VCaP (cell line): ENCODE data around the gene BMP7.

Experiments
- H3K27ac ChIP-seq: fragments of 450-650 bp; 2 replicates; pipeline ENCODE4 v1.5.1; 2017
- TF ChIP-seq, protein P1 (sequence below): fragments of 450-650 bp; conservative IDR thresholded peaks from 2 replicates; pipeline ENCODE4 v1.5.1; 2017; ENCODE audit warnings: mild to moderate bottlenecking, moderate library complexity

The BMP7 gene

DNA sequence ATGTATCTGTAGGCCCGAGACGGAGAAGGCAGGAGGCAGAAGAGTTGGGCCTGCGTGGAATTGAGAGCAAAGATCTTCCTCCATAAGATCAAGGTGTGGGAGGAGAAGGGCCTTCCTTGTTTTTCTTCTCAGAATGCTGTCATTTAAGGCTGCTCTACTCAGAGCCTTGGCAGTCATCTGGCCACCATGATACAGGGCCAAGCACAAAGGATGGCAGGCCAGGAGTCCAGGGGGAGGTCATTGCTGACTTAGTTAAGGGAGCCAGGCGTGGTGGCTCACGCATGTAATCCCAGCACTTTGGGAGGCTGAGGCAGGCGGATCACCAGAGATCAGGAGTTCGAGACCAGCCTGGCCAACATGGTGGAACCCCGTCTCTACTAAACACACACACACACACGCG, 137.1 kb downstream of the BMP7 start:
- TF ChIP-seq, protein P1, sequence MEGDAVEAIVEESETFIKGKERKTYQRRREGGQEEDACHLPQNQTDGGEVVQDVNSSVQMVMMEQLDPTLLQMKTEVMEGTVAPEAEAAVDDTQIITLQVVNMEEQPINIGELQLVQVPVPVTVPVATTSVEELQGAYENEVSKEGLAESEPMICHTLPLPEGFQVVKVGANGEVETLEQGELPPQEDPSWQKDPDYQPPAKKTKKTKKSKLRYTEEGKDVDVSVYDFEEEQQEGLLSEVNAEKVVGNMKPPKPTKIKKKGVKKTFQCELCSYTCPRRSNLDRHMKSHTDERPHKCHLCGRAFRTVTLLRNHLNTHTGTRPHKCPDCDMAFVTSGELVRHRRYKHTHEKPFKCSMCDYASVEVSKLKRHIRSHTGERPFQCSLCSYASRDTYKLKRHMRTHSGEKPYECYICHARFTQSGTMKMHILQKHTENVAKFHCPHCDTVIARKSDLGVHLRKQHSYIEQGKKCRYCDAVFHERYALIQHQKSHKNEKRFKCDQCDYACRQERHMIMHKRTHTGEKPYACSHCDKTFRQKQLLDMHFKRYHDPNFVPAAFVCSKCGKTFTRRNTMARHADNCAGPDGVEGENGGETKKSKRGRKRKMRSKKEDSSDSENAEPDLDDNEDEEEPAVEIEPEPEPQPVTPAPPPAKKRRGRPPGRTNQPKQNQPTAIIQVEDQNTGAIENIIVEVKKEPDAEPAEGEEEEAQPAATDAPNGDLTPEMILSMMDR, result no peak

DNA sequence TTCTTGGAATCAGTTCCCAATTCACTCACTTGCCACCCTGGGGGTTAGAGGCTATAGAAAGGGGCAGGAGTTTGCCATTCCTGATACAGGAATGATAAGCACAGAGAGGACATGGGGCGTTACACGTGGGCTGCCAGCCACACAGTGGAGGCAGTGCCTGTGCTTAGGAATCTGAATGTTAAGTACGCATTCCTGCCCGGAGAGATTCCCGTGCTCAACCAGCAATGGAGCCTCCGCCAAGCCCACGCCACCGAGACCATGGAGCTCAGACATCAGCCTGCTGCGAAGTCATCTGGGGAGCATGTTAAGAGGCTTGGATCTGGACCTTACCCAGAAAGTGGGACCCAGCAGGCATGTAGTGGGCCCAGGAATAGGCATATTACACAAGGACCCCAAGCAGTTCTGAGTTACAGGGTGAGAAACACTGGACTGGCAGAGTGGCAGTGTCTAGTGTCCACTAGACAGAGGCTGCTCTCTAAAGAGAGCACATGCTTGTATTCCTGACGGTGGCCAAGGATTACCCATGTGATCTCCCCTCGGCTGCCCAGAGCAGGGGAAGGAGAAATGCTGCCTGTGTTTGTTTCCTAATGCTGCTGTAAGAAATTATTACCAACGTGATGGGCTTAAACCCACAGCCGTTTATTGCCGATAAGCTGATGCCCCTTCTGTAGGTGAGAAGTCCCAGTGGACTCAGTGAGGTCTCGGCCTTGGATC, 138.2 kb downstream of the BMP7 start:
- H3K27ac ChIP-seq, result no peak overlapping the region
- TF ChIP-seq, protein P1, result no peak

More for the DNA sequence above, 137.1 kb downstream of the BMP7 start:
- no peak overlapping the region for H3K27ac ChIP-seq

DNA sequence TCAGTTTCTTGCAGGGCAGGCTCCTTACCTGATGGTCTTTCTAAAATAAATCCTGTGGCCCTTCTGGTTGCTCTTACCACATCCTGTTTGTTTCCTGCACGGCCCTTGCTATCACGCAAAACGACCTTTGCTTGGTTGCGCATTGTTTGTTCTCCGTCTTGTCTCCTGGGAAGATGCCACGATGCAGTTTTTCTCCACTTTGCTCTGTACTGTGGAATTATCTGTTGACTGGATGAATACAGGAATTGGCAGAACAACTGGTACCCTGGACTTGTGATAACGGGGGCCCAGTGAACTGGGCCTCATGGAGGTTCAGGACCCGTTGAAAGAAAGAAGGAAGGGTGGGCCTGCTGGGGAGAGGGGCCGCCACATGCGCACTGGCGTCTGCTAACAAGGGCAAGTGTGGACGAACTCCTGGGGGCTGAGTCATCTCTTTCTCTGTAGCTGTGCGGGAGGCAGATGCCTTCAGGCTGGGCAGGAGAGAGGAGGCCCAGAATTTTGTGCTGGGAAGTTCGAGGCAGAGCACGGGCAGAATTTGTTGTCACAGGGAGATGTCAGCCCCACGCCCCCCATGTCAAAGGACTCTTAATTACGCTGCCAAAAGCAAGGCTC, 139.9 kb downstream of the BMP7 start:
- H3K27ac ChIP-seq, result no peak overlapping the region

DNA sequence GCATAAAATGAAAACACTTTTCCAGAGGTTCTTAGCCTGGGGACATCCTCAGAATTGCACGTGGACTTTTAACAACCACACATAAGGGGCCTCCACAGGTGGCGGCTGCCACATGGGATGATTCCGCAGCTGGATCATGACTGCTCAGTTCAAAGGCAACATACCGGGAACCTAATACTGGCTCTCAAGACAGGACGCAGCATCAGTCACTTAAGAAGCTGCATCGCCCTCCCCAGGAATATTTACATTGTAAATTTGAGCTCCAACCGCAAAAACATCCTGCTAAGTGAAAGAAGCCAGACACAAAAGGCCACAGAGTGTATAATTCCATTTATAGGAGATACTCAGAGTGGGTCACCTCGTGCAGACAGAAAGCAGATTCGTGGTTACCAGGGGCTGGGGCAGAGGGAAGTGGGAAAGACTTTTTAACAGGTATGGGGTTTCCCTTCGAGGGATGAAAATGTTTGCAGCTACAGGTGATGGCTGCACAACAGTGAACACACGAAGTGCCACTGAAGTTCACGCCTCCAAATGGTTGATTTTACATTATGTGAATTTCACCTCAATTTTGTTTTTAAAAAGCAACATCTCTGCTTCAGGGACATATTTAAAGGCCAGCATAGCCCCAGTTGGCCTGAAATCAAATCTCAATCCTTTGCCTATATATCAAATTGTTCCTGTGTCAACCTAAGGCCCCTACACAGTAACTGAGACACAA, 141.5 kb downstream of the BMP7 start:
- H3K27ac ChIP-seq, result no peak overlapping the region
- TF ChIP-seq, protein P1, result no peak

More for the DNA sequence above, 139.9 kb downstream of the BMP7 start:
- TF ChIP-seq, protein P1, result no peak

DNA sequence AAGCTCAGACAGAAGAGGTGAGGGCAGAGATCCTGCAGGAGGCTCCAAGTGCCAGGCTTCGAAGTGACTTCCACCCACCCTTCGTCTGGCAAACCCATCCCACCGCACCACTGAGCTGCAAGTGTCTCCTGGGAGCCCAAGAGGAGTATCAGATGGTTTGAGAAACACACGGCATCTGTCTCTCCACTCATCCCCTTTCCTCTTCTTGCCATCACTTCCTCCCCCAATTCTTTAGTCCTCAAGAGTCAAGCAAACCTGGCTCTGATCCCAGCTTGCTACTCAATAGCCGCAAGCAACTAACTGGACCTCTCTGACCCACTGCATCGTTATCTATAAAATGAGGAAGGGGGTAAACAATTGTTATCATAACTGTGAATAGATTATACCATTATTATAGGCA, 142.1 kb downstream of the BMP7 start:
- no peak overlapping the region for H3K27ac ChIP-seq
- TF ChIP-seq, protein P1, result no peak

DNA sequence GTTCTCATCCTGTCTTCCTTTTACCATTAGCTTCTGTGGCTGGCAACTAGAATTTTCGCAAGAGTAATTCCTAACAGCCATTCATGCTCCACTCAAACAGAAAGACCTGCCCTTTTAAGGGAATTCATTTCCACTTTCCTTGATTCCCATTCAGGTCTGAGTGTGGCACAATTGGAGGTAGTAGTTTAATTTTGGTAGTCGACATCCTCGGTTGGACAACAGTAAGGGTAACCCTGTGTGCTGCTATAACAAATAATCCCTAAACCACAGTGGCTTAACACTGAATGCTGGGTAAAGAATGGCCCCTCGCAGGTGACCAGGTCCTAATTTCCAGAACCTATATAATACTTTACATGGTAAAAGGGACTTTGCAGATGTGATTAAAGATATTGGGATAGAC, 142.9 kb downstream of the BMP7 start:
- H3K27ac ChIP-seq, result no peak overlapping the region
- TF ChIP-seq, protein P1, result no peak
